ENCODE results near the gene AK8.

AK8 gene

DNA sequence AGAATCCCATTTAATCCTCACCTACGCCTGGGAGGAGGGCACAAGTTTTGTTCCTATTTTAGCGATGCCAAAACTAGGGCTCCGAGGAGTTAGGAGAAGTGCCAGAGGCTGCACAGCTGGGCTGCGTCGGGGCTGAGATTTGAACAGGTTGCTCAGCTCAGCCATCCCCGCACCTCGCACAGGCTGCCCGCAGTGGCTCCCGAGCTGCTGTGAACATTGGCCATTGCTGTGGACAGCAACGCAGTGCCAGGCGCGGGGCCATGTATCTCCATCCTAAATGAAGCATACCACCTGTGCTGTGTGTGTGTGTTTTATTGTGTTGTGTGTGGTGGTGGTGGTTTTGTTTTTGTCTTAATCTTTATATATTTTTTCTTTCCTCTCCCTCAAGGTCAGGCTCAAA, 52.0 kb downstream of the AK8 start:
- no peak for DNase-seq (ENCODE audit: low spot score)

DNA sequence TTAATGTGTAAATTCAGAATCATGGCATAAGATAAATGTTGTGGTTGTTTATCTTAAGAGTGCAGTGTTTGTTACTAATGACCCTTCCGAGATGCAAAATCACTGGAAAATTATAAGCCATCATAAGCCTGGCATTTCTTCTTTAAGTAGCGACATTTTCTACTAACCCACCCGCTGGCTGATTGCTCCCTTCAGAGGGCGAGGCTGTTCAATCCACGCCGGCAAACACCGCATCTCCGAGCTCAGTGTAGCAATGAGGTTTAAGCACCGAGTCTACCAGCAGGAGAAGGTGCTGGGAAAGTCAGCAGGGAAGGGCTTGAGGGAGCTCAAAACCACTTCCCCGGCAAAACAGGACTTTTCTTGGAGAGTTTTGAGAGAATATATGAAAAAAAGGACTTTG, 52.7 kb downstream of the AK8 start:
- DNase-seq (ENCODE audit: low spot score) = no peak

DNA sequence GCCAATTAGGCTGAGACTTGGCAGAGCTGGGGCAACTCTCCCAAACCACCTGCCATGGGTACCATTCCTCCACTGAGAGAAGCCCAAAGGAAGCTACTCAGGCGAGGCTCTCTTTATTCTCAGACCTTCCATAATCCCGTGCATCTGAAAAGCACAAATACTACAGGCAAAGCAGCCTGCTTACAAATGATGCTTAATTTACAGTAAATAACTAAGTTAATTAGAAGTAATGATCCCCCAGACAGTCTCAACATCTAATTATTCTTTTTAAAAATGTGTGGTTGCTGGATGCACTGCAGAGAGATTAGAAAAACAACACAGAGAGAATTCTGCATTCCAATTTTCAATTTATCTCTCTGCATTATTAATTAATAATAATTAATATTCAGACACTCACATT, 53.1 kb downstream of the AK8 start:
- no peak for DNase-seq (ENCODE audit: low spot score)

DNA sequence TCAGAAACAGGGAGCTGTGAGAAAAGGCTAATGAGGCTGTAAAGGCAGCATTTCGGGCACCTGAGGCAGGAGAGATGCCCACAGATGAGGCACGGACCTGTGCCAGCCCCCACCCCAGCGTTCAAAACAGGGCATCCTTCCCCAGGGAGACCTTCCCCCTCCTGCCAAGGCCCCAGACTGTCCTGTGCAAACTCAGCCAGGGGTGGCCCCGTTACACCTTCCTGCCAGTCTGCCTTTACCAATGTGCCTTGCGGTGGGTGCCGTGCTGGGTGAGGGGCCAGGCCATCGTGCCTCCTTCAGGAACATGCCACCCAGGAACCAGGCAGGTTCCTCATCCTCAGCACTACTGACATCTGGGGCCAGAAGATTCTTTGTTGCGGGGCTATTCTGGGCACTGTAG, 53.9 kb downstream of the AK8 start:
- DNase-seq (ENCODE audit: low spot score) = no peak

DNA sequence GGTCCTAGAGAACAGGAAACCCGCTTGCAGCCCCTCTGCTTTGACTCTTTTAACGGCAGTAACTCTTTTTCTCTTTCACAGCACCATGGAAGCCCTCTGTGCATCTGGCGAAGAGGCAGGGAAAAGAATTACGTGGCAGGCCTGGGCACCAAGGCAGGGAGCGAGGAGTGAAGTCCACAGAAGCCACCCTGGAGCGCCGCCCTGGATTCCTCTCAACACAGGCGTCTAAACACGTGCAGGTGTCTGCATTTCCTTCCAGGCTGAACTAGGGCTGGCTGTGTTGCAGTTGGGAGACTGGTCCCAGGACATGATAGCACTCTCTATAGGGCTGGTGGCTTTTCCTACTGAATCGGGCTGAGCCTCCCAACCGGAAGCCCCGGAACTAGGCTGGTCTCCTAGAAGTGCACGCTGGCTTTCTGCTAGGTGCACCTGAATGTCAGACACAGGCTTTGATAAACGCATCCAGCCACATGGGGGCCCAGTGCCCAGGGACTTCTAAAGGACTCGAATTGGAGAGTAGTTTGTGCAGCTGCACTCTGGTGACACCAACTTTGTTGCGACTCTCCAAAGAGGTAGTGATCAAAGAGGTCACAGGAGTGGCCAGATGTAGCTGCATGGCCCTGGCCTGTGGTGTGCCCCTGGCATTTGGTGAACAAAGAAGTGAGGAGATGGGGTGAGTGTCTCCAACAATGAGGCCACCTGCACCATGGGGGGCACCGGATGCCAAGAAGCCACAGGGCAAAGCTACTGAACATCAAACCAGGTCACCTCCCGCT, 54.5 kb downstream of the AK8 start:
- no peak for DNase-seq (ENCODE audit: low spot score)

DNA sequence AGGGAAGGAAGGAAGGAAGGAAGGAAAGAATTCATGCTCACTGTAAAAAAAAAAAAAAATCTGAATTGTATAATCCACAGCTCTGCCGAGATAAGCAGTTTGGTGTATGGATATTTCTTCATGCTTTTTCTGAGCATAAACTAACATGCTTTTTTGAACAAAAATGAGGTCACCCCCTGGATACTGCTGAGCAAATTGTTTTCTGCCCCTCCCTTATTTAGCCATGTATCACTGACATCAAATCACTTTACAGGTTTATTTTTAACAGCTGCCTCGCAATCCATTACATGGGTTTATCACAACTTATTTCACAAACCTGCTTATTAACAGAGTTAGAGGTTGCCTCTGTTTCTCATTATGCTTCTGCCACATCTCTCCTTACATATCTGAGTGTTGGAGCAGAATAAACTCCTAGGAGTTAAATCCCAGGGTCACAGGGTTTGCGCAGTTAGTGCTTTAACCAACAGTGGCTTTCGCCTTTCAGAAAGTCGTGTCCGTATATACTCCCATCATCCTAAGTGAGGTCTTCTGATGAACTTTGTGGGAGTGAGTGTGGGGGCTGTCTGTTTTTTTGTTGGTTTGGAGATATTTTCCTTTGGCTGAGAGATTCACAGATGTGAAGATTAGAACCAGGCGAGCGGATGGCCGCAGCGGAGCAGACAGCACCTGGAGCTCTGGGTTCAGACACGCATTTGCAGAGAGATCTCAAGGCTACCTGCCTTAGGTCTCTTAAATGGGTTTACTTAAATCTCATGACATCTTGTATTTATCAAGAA, 57.7 kb downstream of the AK8 start:
- no peak for DNase-seq (ENCODE audit: low spot score)

DNA sequence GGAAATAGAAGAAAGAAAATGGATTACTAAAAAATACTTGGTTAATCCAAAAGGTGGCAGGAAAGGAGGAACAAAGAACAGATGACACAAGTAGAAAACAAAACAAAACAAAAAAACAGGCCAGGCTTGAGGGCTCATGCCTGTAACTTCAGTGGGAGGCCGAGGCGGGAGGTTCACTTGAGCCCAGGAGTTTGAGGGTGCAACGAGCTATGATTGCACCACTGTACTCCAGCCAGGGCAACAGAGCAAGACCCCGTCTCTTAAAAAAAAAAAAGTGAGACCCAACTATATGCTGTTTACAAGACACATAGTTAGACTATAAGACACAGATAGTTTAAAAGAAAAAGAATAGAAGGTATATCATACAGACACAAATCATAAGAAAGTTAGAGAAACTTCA, 59.5 kb downstream of the AK8 start:
- no peak for DNase-seq (ENCODE audit: low spot score)

DNA sequence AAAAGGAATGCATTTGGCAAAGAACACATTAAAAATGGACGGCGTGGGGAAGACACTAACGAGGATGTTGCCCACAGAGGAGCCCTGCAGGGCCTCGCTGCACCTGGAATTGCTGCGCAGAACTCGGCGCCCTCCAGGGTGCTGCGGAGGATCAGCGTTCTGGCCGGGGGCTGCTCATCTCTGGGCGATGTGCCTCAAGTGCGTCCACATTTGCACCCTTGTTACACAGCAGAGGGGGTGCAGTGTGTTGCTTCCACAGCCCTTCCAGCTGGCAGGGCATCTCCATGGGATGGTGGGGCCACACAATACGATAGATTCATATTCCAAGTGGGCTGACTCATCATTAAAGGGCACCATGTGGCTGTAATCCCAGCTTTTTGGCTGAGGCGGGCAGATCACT, 63.1 kb downstream of the AK8 start:
- no peak for DNase-seq (ENCODE audit: low spot score)

DNA sequence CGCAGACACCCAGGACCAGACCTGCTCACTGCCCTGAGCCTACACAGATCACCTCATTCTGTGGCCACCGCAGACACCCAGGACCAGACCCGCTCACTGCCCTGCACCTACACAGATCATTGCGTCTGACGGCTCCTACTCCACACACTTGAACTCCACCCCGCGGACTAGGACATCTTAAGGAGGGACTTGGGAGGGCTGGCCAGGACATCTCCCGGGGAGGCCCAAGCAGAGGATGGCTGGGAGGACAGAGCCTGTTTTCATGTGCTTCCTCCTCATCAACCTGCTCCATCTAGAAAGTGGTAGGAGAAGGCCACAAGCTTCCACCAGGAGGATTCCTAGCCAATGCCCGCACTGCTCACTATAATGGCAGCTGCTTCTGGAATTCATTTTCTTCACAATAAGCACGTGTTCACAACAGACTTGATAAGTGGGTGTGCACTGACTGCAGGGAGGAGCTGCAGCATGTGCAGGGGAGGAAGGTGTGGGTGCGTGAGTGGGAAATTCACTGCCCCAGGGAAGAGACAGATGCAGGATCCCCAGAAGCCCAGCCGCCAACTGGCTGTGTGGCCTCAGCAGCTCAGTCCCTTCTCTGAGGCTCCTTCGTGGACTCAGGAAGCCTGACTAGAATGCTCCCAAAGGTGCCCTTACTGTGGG, 64.8 kb downstream of the AK8 start:
- no peak for DNase-seq (ENCODE audit: low spot score)

DNA sequence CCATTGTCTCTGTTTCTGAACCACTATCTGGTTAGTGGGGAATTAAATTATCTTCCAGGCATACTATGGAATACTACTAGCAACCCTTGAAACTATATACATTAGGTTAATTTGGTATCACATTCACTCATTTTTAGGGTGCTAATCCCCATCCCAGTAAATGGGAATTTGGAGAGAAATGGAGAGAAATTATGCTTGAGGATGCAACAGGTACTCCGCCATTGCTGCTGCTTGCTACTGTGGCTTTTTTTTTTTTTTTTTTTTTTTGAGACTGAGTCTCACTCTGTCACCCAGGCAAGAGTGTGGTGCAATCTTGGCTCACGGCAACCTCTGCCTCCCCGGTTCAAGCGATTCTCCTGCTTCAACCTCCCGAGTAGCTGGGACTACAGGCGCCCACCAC, 66.1 kb downstream of the AK8 start:
- no peak for DNase-seq (ENCODE audit: low spot score)

DNA sequence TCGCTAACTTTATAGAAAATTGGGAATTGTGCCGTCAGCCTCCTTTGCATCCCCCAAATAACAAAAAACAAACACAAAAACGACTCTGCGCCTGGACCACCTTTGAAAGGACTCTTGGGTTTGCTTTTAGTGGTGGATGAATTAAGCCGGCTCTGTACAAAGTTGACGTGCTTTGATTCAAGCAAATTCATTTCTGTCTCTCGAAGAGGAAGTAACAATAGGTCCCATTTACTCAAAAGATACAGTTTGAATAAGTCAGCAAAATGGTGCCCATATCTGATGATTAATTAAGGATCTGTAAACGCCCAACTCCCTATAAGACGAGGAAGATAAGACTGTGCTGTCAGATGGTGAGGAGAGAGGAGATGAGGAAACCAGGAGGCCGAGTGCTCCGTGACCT, 67.8 kb downstream of the AK8 start:
- no peak for DNase-seq (ENCODE audit: low spot score)

DNA sequence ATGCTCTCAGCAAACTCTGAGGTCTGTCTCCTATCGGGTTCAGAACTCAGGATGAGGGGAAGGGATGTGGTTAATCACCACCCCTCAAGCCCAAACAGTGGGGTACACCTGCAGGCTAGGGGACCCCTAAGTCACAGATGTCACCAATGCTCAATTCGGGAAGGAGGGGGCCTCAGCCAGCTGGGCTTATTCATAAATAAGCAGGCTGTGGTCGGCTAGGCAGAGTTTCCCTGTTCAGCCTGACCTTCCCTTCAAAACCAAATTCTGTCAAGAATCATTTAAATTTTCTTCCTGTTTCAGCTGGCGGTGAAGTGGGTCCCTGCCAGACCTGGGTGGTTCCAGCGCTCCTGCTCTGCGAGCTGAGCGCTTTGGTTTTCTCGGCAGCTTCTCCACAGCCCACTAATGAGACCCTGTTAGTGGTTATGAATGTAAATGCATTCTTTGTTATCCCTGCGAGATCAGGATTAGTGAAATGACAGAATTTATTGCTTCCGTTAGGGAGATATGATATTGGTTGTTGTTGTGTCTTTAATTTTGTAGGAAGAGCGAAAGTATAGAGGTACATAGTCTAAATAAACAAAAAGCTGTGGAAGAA, 68.3 kb downstream of the AK8 start:
- no peak for DNase-seq (ENCODE audit: low spot score)

DNA sequence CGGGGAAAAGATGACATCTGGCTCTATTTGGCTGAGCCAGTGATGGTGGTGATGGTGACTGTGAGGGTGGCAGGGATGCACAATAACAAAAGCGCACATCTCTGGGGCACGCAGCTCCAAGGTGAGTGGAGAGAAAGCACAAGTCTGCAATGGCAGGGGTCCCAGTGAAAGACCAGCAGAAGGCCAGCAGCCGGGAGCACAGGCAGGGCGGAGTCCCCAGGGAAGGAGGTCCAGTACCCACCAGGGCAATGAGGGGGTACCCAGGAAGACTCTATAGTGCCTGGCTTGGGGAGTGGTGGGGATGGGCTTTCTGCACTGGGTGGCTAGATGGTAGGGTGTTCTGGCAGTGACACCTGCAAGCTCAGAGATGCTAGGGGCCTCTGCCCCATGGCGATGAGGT, 69.4 kb downstream of the AK8 start:
- DNase-seq (ENCODE audit: low spot score) = no peak

DNA sequence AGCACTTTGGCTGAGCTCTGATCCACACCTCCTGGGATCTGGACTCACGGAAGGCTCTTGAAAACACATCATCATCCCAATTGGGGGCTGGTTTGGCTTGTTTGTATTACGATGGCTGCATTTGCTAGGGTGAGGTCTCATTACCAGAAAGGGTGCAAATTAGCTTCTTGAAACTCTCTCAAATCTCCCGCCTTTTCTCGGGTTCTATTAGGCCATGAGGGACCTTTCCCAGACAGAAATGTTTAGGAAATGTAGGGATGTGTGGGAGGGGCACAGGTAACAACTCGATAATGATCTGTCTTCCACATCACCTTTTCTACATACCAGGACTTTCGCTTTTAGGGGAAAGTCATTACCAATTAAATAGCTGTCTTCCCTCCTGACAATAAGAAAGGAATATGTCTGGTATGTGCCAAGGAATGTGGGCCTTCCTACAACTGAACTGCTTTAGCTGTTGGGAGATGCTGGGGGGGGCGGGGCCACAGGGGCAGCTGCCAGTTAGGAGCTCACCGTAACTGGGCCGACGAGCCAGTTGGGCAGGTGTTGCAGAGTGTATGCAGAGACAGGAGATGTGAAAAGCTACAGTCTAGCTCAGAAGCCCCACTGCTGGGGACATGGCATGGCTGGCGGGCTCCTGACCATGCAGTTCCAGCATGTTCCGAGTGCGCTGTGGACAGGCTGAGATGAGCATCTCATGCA, 71.2 kb downstream of the AK8 start:
- DNase-seq (ENCODE audit: low spot score) = no peak

DNA sequence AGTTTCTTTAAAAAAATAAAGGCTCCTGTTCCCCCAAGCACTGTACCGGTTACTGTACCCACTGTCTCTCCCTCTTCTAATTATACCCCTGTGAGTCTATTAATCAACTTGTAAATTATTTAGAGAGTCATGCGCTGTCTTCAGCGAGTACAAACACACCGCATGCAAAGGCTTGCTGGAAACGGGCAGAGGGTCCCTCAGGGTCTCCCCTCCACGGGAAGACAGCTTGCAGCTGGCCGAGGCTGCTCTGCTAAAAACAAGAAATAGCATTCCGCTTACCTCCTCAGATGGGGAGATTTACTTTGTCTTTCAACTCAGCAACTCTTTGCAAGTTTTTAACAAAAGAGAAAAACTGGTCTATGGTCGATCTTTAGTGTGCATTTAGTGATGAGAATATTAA, 71.8 kb downstream of the AK8 start:
- DNase-seq (ENCODE audit: low spot score) = no peak

DNA sequence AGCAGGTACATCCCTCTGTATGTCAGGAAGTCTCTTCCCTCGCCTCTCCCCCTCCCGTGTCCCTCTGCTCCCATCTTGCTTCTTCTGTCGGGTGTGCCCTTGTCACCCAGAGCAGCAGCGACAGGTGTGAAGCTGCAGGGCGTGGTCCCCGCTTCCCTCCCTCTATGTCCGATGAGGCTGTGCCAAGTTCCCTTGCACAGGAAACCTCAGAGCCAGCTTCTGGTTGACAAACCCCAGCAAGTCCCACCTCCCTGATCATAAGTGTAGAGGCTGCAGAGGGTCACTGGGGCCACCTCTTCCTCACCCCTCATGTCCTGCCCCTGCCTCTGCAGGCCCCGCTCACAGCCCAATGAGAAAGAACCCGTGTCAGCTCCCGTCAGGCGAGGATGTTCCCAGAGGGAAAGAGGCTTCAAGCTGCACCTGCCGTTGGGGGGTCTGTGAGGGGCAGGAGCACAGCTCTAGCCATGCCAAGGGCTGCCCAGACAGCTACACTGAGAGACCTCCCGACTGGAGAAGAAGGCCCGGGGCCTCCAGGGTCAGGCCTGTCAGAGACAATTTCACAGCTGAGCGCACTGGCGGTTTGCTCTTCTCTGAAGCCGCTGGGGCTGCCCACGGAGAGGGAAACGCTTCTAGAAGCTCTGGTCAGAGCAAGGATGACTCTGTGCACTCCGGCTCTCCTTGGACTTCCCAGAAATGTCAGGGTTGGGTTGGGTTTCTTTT, 73.3 kb downstream of the AK8 start:
- DNase-seq (ENCODE audit: low spot score) = no peak

DNA sequence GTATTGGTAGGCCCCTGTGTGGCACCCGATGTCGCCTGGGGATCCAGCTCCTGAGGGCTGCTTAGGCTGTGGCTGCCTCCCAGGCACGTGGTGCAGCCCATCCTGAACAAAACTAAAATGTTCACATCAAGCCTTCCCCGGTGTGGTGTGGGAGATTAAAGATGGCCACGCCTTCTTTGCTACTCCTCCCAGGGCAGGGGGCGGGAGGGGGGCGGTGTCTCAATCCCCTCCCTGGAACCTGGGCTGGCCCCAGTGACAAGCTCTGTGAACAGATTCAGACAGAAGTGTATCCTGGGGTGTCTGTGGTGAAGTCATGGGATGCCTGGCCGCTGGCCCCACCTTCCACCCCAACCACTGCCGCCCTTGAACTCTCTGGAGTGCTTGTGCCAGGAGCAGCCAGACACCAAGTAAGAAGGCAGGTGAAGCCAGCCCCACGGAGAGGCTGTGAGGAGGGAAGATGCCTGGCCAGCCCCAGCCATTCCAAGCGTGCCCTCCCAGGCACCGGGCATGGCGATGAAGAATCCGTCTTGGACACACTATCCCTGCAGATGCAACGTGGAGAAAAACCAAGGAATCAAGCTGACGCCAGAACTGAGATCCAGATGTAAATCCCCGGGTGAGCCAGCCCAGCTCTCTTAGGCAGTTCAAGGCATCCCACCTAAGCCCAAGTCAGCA, 75.8 kb downstream of the AK8 start:
- no peak for DNase-seq (ENCODE audit: low spot score)

DNA sequence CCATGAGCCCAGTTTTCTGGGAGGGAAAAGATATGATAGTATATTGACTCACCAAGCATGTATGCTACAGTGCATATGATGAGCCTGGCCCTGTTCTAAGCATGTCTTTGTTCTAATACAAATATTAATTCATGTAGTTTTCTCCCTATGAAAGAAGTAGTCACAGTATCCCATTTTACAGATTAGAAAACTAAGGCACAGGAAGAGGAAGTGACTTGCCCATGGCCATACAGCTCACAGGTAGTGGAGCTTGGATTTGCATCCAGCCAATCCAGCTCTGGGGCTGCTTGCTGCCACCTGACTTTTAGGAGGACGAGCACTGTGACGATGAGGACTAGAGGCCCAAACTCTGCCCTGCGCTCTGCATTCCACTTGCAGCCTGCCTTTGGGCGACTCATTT, 76.4 kb downstream of the AK8 start:
- DNase-seq (ENCODE audit: low spot score) = no peak

DNA sequence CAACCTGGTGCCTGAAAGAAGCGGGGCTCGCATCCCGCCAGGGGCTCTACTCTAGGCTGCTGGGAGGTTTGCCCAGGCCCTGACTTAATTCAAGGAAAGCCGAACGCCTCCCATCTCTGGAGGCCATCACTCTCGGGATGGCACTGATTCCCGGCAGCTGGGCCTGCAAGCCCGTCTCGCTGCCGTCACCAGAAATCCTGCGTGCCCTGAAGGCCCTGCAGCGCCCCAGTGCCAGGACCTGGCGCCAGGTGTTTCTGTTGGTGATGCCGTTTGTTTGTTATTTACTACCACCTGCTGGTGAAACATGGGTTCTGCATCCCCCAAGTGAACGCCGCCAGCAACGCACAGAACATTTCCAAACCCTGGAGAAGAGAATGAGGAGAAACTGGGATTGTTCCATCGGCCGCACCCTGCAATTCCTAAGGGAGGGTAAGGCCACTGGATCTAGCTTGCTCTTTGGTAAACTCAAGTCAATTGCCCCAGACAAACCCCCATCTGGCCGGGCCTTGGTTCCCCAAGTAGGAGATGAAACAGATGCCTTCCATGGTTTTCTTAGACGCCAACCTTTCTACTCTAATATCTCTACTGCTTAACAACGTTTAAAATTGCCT, 77.9 kb downstream of the AK8 start:
- peak; percentile 69 for DNase-seq (ENCODE audit: low spot score)
